Measurements from ENCODE around the gene PPP2R5C. TPM values are rescaled to one million over a fixed set of nuclear protein-coding genes. Genes with fewer than 3 reads are reported as not detected.

PPP2R5C gene
- total RNA-seq, 3 donors from 2014 or later = 90.5 to 105 (median 102) TPM

DNA sequence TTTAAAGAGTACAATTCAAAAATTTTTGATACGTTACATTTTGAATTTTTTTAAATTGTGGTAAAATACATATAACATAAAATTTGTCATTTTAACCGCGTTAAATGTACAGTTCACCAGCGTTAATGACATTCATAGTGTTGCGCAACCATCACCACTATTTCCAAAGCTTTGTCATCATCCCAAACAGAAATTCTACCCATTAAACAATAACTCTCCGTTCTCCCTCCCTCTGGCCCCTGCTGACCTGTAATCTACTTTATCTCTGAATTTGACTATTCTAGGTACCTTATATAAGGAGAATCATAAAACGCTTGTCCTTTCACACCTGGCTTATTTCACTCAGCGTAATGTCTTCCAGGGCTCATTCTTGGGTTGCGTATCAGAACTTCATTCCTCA is 133.7 kb downstream of the PPP2R5C start:
- no peak for DNase-seq (ENCODE audit: low spot score in 2 of 2)
- H3K4me3 ChIP-seq = no peak overlapping the region
- no peaks in the 10 kb centered on the region for H3K4me1 ChIP-seq
- intact Hi-C loops (cut with DNase I; ENCODE audit: low total_unique reads) = no loop called here
- no peaks in the 10 kb centered on the region for H3K36me3 ChIP-seq
- no peaks in the 10 kb centered on the region for H3K9me3 ChIP-seq
- H3K27ac ChIP-seq = no peak overlapping the region
- TF ChIP-seq POLR2AphosphoS5 (IDR thresholded peaks at IDR 0.05) (no peak), POLR2A (IDR thresholded peaks at IDR 0.05) (no peak)
- TF ChIP-seq, protein P1, sequence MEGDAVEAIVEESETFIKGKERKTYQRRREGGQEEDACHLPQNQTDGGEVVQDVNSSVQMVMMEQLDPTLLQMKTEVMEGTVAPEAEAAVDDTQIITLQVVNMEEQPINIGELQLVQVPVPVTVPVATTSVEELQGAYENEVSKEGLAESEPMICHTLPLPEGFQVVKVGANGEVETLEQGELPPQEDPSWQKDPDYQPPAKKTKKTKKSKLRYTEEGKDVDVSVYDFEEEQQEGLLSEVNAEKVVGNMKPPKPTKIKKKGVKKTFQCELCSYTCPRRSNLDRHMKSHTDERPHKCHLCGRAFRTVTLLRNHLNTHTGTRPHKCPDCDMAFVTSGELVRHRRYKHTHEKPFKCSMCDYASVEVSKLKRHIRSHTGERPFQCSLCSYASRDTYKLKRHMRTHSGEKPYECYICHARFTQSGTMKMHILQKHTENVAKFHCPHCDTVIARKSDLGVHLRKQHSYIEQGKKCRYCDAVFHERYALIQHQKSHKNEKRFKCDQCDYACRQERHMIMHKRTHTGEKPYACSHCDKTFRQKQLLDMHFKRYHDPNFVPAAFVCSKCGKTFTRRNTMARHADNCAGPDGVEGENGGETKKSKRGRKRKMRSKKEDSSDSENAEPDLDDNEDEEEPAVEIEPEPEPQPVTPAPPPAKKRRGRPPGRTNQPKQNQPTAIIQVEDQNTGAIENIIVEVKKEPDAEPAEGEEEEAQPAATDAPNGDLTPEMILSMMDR (IDR thresholded peaks at IDR 0.05) = no peak
- H3K27me3 ChIP-seq = no peaks in the 10 kb centered on the region

DNA sequence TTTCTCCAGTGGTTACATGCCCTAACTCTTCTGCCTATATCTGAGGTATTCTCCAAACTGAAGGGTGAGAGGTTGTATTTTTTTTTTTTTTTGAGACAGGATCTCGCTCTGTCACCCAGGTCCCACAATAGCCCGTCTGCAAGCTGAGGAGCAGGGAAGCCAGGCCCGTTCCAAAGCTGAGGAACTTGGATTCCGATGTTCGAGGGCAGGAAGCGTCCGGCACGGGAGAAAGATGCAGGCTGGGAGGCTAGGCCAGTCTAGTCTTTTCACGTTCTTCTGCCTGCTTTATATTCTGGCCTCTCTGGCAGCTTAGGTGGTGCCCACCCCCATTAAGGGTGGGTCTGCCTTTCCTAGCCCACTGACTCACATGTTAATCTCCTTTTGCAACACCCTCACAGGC is 135.8 kb downstream of the PPP2R5C start:
- intact Hi-C loops (cut with DNase I; ENCODE audit: low total_unique reads) = no loop called here
- Histone ChIP-seq H3K36me3 (no peaks in the 10 kb centered on the region), H3K27me3 (no peaks in the 10 kb centered on the region), H3K9me3 (no peaks in the 10 kb centered on the region), H3K27ac (no peak overlapping the region), H3K4me1 (no peaks in the 10 kb centered on the region), H3K4me3 (no peak overlapping the region)
- no peak for TF ChIP-seq POLR2AphosphoS5 (IDR thresholded peaks at IDR 0.05)
- no peak for TF ChIP-seq POLR2A (IDR thresholded peaks at IDR 0.05)
- TF ChIP-seq, protein P1 (IDR thresholded peaks at IDR 0.05) = no peak
- no peak for DNase-seq (ENCODE audit: low spot score in 2 of 2)

DNA sequence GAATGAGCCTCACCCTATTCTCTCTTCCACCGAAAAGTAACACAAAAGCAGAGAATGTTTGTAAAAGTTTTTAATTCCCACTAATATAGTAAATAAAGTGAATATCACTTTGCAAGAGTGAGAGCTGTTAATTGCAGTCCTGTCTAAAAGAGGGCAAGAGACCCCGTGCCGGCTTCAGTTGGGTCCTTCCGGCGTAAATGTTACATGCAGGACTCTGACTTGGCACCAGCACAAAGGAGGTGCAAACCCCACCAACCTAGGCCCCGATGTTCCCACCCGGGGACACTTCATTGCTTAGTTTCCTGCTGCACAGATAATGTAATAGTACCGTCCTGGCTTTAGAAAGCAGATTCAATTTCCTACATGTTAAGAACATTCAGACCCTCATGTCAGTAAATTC is 136.9 kb downstream of the PPP2R5C start:
- Histone ChIP-seq H3K4me1 (no peaks in the 10 kb centered on the region), H3K27ac (no peak overlapping the region)

DNA sequence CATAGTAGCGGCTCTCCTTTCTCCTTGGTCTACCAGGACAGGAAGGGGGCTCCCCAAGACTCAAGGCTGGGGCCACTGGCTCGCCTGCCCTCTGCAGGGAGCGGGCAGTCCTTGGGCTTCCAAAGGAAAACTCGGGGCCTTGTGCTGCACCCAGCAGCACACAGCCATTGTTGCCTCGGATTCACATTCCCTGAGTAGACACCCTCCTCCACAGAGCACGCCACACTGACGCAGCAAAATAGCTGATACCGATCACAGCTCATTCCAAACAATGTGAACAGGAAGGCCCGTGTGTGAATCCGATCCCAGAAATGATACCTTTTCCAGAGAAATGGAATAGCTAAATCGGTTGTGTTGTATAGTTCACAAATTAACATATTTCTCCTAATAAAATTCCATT is 137.8 kb downstream of the PPP2R5C start:
- H3K36me3 ChIP-seq = no peaks in the 10 kb centered on the region
- H3K4me1 ChIP-seq = no peaks in the 10 kb centered on the region
- no peak overlapping the region for H3K4me3 ChIP-seq
- H3K27me3 ChIP-seq = no peaks in the 10 kb centered on the region
- no peak overlapping the region for H3K27ac ChIP-seq
- intact Hi-C loops (cut with DNase I; ENCODE audit: low total_unique reads) = no loop called here
- TF ChIP-seq, protein P1 (IDR thresholded peaks at IDR 0.05) = no peak
- no peak for TF ChIP-seq POLR2A (IDR thresholded peaks at IDR 0.05)
- no peak for TF ChIP-seq POLR2AphosphoS5 (IDR thresholded peaks at IDR 0.05)
- no peak for DNase-seq (ENCODE audit: low spot score in 2 of 2)
- H3K9me3 ChIP-seq = no peaks in the 10 kb centered on the region

More for the DNA sequence above, 136.9 kb downstream of the PPP2R5C start:
- H3K36me3 ChIP-seq = no peaks in the 10 kb centered on the region
- H3K27me3 ChIP-seq = no peaks in the 10 kb centered on the region
- TF ChIP-seq POLR2AphosphoS5 (IDR thresholded peaks at IDR 0.05) (no peak), POLR2A (IDR thresholded peaks at IDR 0.05) (no peak)
- TF ChIP-seq, protein P1 (IDR thresholded peaks at IDR 0.05) = no peak
- H3K9me3 ChIP-seq = no peaks in the 10 kb centered on the region
- no peak for DNase-seq (ENCODE audit: low spot score in 2 of 2)
- intact Hi-C loops (cut with DNase I; ENCODE audit: low total_unique reads) = no loop called here
- H3K4me3 ChIP-seq = no peak overlapping the region

DNA sequence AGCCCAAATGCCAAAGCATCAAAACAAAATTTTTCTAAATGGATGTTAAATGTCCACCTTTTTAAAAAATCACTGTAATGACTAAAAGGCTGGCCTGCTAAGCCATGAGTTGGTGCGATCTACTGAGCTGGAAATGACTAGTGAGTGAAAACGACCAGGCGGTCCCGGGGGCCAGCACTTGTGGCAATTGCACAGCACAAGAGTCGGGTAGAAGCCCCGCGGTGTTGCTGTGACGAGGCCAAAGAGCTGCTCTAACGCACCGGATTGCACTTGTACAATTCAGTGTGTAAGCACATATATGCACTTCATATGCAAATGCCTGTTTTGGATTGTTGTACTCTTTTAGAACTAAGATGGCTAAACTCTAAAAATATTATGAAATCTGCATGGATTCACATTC is 138.7 kb downstream of the PPP2R5C start:
- intact Hi-C loops (cut with DNase I; ENCODE audit: low total_unique reads) = loop anchor here (5.0 kb wide), 1 partner anchor 1268 kb away; no protein-coding TSS in a partner anchor
- Histone ChIP-seq H3K27me3 (no peaks in the 10 kb centered on the region), H3K27ac (no peak overlapping the region), H3K4me3 (no peak overlapping the region), H3K9me3 (no peaks in the 10 kb centered on the region), H3K36me3 (no peaks in the 10 kb centered on the region), H3K4me1 (no peaks in the 10 kb centered on the region)
- no peak for DNase-seq (ENCODE audit: low spot score in 2 of 2)
- TF ChIP-seq, protein P1 (IDR thresholded peaks at IDR 0.05) = no peak
- no peak for TF ChIP-seq POLR2AphosphoS5 (IDR thresholded peaks at IDR 0.05)
- no peak for TF ChIP-seq POLR2A (IDR thresholded peaks at IDR 0.05)
